Omental fat pad (tissue), 4 donors: ENCODE measurements around the gene PDE4D. TPM values are rescaled to one million over a fixed set of nuclear protein-coding genes. Genes with fewer than 3 reads are reported as not detected.

Experiments used
- ATAC-seq: fragments of 150-250 bp; one replicate; pipeline ENCODE4 v1.9.1; 2016; ENCODE audit warnings: mild to moderate bottlenecking, moderate library complexity; ENCODE audit not compliant: low FRiP score
- DNase-seq: peaks from one replicate; pipeline ENCODE4 v3.0.0-alpha.2; 2019; ENCODE audit warnings: low spot score
- total RNA-seq, 4 donors: library from RNA; depleted of rRNA; stranded (reverse); fragments of >200 nt; gene quantifications; one replicate each; pipeline ENCODE4 v1.1.0, GENCODE V29; 2016
- TF ChIP-seq, protein P1 (sequence below), 3 donors: fragments of 450-650 bp; IDR thresholded peaks; one replicate each; pipeline ENCODE4 v1.5.1; 2016 to 2017; ENCODE audit warnings: antibody characterized with exemption in 3 of 3, mild to moderate bottlenecking in 3 of 3, moderate library complexity in 2 of 3

PDE4D gene
- total RNA-seq, 4 donors from 2014 or later: 32.5 to 94.8 (median 43.2) TPM

DNA sequence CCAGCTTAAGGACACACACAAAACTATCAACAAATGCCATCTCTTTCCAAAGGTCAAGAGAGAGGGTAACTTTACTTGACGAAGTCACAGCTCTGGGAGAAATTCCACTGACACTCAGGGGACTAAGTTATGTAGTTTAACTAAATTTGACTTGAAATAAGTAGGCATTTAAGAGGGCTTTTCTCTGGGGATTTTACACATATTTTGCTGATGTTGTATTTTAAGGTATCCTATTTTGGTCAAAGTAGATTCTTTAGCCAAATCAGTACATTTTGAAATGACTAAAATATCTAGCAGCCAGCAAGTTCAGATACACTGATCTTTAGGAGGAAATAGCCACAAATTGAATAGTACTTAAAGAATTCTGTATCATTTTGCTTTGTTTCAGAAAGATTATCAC lies 652.0 kb downstream of the PDE4D start:
- DNase-seq: no peak
- TF ChIP-seq, protein P1, sequence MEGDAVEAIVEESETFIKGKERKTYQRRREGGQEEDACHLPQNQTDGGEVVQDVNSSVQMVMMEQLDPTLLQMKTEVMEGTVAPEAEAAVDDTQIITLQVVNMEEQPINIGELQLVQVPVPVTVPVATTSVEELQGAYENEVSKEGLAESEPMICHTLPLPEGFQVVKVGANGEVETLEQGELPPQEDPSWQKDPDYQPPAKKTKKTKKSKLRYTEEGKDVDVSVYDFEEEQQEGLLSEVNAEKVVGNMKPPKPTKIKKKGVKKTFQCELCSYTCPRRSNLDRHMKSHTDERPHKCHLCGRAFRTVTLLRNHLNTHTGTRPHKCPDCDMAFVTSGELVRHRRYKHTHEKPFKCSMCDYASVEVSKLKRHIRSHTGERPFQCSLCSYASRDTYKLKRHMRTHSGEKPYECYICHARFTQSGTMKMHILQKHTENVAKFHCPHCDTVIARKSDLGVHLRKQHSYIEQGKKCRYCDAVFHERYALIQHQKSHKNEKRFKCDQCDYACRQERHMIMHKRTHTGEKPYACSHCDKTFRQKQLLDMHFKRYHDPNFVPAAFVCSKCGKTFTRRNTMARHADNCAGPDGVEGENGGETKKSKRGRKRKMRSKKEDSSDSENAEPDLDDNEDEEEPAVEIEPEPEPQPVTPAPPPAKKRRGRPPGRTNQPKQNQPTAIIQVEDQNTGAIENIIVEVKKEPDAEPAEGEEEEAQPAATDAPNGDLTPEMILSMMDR (IDR thresholded peaks at IDR 0.05): no peak
- ATAC-seq: no peak

GRCh38 chr5:59241119-59241518 lies 652.4 kb downstream of the PDE4D start:
- ATAC-seq (no peak), DNase-seq (no peak)
- TF ChIP-seq, protein P1 (IDR thresholded peaks at IDR 0.05): no peak

GRCh38 chr5:59238126-59238902 lies 655.2 kb downstream of the PDE4D start:
- TF ChIP-seq, protein P1 (IDR thresholded peaks at IDR 0.05): no peak
- ATAC-seq (no peak), DNase-seq (no peak)

DNA sequence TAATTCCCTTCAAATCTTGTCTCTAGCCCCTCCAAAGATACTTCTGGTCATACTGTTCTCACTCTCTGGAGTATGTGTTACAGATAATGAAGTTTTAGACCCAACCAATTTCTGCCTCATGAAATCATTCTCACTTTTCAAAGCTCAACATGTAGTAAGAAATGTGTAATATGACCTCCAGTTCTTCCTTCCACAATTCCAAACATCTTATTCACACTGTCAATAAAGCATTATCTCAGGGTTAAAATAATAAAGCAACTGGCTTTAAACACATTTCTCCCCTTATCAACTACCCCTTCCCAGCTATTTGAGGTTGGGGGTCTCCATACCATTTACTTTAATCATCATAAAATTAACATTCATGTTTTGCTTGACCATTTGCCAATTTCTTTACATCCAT lies 656.5 kb downstream of the PDE4D start:
- TF ChIP-seq, protein P1 (IDR thresholded peaks at IDR 0.05): no peak
- DNase-seq (no peak), ATAC-seq (no peak)

GRCh38 chr5:59236448-59236847 lies 657.1 kb downstream of the PDE4D start:
- ATAC-seq (no peak), DNase-seq (no peak)
- TF ChIP-seq, protein P1 (IDR thresholded peaks at IDR 0.05): no peak

DNA sequence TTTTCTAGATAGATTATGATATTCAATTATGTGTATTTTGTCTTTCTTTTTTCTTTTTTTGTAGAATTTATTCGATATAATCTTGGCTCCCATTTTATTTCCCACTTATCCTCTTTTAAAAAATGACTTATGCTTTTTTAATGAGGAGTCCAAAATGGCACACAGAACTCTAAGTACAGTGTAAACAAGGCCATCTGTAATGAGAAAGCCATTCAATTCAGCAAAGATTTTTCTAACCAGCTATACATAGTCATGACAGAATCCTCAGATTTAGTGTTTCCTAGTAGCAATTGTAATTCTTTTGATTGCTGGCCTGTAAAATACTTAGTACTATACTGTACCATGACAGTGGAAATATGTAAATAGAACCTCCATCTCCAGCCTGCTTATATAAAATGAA lies 659.3 kb downstream of the PDE4D start:
- no peak for DNase-seq
- TF ChIP-seq, protein P1 (IDR thresholded peaks at IDR 0.05): no peak
- no peak for ATAC-seq
